Activated CD4-positive, alpha-beta memory T cell treated with anti-CD3 and anti-CD28 coated beads for 36 hours (primary cell): Measurements from ENCODE around the gene KIF18A. TPM values are rescaled to one million over a fixed set of nuclear protein-coding genes. Genes with fewer than 3 reads are reported as not detected.

Experiments used
- CTCF ChIA-PET: fragments of 350-600 bp; sonication (Branson Sonifier 250); formaldehyde crosslinking; loops from one replicate; lab custom pipeline; 2021; ENCODE audit warnings: antibody characterized with exemption, inconsistent platforms; lab: Charles Lee
- POLR2A ChIA-PET: fragments of 350-600 bp; sonication (Branson Sonifier 250); formaldehyde crosslinking; loops from one replicate; lab custom pipeline; 2021; ENCODE audit warnings: antibody characterized with exemption; lab: Charles Lee
- DNase-seq: peaks from one replicate; pipeline ENCODE4 v3.0.0-alpha.2; 2020
- H3K27ac Mint-ChIP-seq: one replicate; pipeline ENCODE4 v1.8.0; 2021; ENCODE audit warnings: mixed read lengths
- H3K27me3 Mint-ChIP-seq: one replicate; pipeline ENCODE4 v1.8.0; 2021; ENCODE audit warnings: mixed read lengths
- H3K36me3 Mint-ChIP-seq: one replicate; pipeline ENCODE4 v1.8.0; 2021; ENCODE audit warnings: mixed read lengths
- H3K4me1 Mint-ChIP-seq: one replicate; pipeline ENCODE4 v1.8.0; 2021; ENCODE audit warnings: low read depth, mixed read lengths
- H3K4me3 Mint-ChIP-seq: one replicate; pipeline ENCODE4 v1.8.0; 2021; ENCODE audit warnings: mild to moderate bottlenecking, mixed read lengths
- H3K9me3 Mint-ChIP-seq: one replicate; pipeline ENCODE4 v1.8.0; 2021; ENCODE audit warnings: mixed read lengths
- intact Hi-C: fragments of 100-400 bp; cut with micrococcal nuclease; formaldehyde crosslinking; loops from one replicate; pipeline ENCODE4 v1.15.1; 2023
- total RNA-seq, 2 experiments: library from RNA; stranded (reverse); gene quantifications; one replicate each; pipeline ENCODE4 v1.2.3, GENCODE V29; 2021

The KIF18A gene
- total RNA-seq, 2 experiments from 2014 or later = 26.4 to 27.3 TPM

DNA sequence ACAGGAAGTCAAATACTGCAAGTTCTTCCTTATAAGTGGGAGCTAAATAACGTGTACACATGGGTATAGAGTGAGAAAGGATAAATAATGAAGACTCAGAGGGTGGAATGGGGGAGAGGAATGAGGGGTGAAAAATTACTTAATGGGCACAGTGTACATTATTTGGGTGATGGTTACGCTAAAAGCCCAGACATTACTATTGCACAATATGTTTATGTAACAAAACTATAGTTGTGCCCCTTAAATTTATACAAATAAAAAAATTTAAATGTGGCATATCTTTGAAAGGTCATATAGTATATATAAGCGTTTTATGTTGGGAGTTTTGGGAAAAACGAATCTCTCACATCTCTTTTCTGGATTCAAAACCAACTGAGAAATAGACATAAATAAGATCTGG, 96.1 kb downstream of the KIF18A start:
- Mint-ChIP-seq H3K4me3 (no peak overlapping the region), H3K9me3 (no peaks in the 10 kb centered on the region), H3K4me1 (no peaks in the 10 kb centered on the region), H3K36me3 (no peaks in the 10 kb centered on the region), H3K27me3 (no peaks in the 10 kb centered on the region), H3K27ac (no peak overlapping the region)
- DNase-seq = no peak
- intact Hi-C loops = no loop called here
- ChIA-PET CTCF (no interaction called here), POLR2A (no interaction called here)

DNA sequence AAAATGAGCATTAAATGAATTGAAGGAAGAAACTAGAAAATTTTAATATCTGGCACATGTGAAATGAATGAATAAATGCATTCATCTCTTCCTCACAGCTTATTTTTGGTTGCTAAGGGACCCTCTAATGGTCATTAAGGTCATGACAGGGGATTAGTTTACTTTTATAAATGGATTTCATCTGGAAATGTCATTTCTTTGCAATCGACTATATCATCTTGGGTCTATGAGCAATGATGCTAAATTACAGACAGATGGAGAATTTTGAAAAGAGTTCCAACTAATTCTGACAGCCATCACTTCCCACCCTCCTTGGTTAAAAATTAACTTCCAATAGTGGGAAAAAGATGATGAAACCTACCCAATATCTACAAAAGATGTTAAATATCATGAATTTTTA, 98.0 kb downstream of the KIF18A start:
- H3K4me1 Mint-ChIP-seq = no peaks in the 10 kb centered on the region
- no peak overlapping the region for H3K4me3 Mint-ChIP-seq
- no peaks in the 10 kb centered on the region for H3K27me3 Mint-ChIP-seq
- H3K27ac Mint-ChIP-seq = no peak overlapping the region
- POLR2A ChIA-PET = no interaction called here
- DNase-seq = no peak
- intact Hi-C loops = no loop called here
- H3K9me3 Mint-ChIP-seq = no peaks in the 10 kb centered on the region
- H3K36me3 Mint-ChIP-seq = no peaks in the 10 kb centered on the region
- CTCF ChIA-PET = no interaction called here

DNA sequence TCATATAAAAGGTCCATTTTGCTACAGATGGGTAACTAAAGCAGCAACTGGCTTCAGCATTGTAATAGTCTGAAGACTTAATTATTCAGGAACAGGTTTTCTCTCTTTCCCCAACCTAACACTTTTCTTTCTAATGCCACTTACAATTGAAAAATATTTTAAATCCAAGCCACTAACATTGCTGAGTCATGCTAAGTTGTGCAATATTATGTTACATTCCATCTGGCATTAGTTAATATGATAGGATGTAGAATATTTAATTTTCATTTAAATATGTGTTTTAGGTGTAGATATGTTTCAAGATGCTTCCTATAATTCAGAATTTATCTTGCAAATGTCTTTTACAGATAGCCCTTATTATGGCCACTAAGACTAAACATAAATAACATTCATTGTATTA, 98.6 kb downstream of the KIF18A start:
- intact Hi-C loops = no loop called here
- POLR2A ChIA-PET = no interaction called here
- CTCF ChIA-PET = no interaction called here
- Mint-ChIP-seq H3K4me1 (no peaks in the 10 kb centered on the region), H3K4me3 (no peak overlapping the region), H3K27ac (no peak overlapping the region), H3K36me3 (no peaks in the 10 kb centered on the region), H3K9me3 (no peaks in the 10 kb centered on the region), H3K27me3 (no peaks in the 10 kb centered on the region)
- no peak for DNase-seq

DNA sequence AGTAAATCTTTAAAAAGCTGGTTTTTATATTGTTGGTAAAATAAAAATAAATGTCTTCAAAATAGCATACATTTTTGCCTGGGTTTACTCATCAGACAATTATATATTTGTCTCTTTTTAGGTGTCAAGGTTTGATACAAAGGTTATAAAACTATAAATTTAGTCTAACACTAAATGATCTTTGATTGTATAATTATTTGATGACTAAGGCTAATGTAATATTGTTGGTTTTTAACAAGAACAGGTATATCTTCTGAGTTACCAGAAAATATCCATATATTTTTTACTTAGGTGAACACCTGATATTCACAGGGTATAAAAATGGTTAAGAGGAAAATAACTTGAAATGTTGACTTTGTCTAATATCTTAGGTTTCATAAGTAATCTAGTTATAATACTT, 104.3 kb downstream of the KIF18A start:
- Mint-ChIP-seq H3K4me1 (no peaks in the 10 kb centered on the region), H3K4me3 (no peak overlapping the region), H3K27ac (no peak overlapping the region), H3K36me3 (peaks cover 9% of the 10 kb centered on the region), H3K27me3 (no peaks in the 10 kb centered on the region), H3K9me3 (peaks cover 33% of the 10 kb centered on the region)
- ChIA-PET POLR2A (no interaction called here), CTCF (no interaction called here)
- DNase-seq = no peak
- intact Hi-C loops = no loop called here

GRCh38 chr11:27998552-27998951, 109.4 kb downstream of the KIF18A start:
- Mint-ChIP-seq H3K4me1 (no peaks in the 10 kb centered on the region), H3K4me3 (no peak overlapping the region)
- intact Hi-C loops = no loop called here

DNA sequence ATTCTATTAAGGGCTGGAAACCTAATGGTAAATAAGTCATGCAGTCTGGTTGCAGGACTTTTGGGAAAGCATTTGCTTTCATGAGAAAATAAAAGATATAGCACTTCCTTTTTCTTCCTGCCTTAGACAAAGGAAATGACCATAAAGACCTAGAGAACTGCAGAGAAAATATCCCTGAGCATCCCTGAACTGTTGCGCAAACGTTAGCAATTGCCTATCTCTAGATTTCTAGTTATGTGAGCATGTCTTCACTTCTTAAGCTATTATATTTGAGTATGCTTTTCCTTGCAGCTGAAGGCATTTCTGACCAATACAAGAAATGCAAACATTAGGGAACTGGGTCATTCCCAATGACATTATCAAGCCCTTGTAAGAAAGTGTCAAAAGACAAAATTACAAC, 110.6 kb downstream of the KIF18A start:
- POLR2A ChIA-PET = no interaction called here
- CTCF ChIA-PET = no interaction called here
- no peak overlapping the region for H3K27ac Mint-ChIP-seq

More at GRCh38 chr11:27998552-27998951, 109.4 kb downstream of the KIF18A start:
- DNase-seq = no peak
- Mint-ChIP-seq H3K27ac (no peak overlapping the region), H3K27me3 (no peaks in the 10 kb centered on the region), H3K36me3 (peaks cover 9% of the 10 kb centered on the region), H3K9me3 (peaks cover 33% of the 10 kb centered on the region)
- ChIA-PET CTCF (no interaction called here), POLR2A (no interaction called here)

GRCh38 chr11:27996066-27996465, 111.9 kb downstream of the KIF18A start:
- DNase-seq = no peak
- intact Hi-C loops = no loop called here
- no peak overlapping the region for H3K4me3 Mint-ChIP-seq
- H3K36me3 Mint-ChIP-seq = no peaks in the 10 kb centered on the region
- no peak overlapping the region for H3K27ac Mint-ChIP-seq
- ChIA-PET CTCF (no interaction called here), POLR2A (no interaction called here)
- H3K4me1 Mint-ChIP-seq = no peaks in the 10 kb centered on the region
- peaks cover 13% of the 10 kb centered on the region for H3K9me3 Mint-ChIP-seq
- H3K27me3 Mint-ChIP-seq = no peaks in the 10 kb centered on the region

More for the DNA sequence above, 110.6 kb downstream of the KIF18A start:
- H3K27me3 Mint-ChIP-seq = no peaks in the 10 kb centered on the region
- intact Hi-C loops = no loop called here
- no peaks in the 10 kb centered on the region for H3K4me1 Mint-ChIP-seq
- no peak for DNase-seq
- no peak overlapping the region for H3K4me3 Mint-ChIP-seq
- H3K9me3 Mint-ChIP-seq = peaks cover 25% of the 10 kb centered on the region
- H3K36me3 Mint-ChIP-seq = peaks cover 6% of the 10 kb centered on the region

DNA sequence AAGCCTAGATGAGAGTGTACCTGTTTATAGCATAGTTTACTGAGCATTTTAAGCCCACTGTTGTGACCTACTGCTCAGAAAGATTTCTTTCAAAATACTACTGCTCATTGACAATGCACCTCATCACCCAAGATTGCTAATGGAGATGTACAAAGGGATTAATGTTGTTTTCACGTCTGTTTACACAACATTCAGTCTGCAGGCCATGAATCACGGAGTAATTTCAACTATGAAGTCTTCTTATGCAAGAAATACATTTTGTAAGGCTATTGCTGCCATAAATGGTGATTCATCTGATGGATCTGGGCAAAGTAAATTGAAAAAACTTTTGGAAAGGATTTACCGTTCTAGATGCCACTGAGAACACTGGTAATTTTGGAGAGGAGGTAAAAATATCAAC, 112.9 kb downstream of the KIF18A start:
- H3K9me3 Mint-ChIP-seq = peaks cover 10% of the 10 kb centered on the region
- no peaks in the 10 kb centered on the region for H3K27me3 Mint-ChIP-seq
- H3K27ac Mint-ChIP-seq = no peak overlapping the region

DNA sequence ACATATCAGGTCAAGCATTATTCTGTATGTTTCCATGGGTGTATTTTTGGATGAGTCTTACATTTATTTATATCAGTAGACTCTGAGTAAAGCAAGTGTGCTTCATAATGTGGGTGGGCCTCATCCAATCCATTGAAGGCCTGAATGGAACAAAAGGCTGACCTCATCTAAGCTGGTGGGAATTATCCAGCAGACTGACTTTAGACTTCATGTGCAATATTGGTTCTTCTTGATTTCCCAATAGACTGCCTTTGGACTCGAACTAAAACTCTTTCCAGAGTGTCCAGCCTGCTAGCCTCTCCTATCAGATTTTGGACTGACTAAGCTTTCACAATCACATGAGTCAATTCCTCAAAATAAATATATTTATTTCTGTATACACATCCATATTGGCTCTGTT, 116.2 kb downstream of the KIF18A start:
- no peak overlapping the region for H3K4me3 Mint-ChIP-seq
- H3K9me3 Mint-ChIP-seq = no peaks in the 10 kb centered on the region
- H3K36me3 Mint-ChIP-seq = no peaks in the 10 kb centered on the region
- POLR2A ChIA-PET = no interaction called here
- H3K27ac Mint-ChIP-seq = no peak overlapping the region
- H3K4me1 Mint-ChIP-seq = peaks cover 2% of the 10 kb centered on the region
- intact Hi-C loops = no loop called here
- DNase-seq = no peak
- H3K27me3 Mint-ChIP-seq = no peaks in the 10 kb centered on the region
- CTCF ChIA-PET = no interaction called here

More for the DNA sequence above, 112.9 kb downstream of the KIF18A start:
- Mint-ChIP-seq H3K36me3 (no peaks in the 10 kb centered on the region), H3K4me1 (no peaks in the 10 kb centered on the region), H3K4me3 (no peak overlapping the region)
- no peak for DNase-seq
- ChIA-PET CTCF (no interaction called here), POLR2A (no interaction called here)
- intact Hi-C loops = no loop called here

- CTCF ChIA-PET = no interaction called here
- Mint-ChIP-seq H3K27me3 (peaks cover 1% of the 10 kb centered on the region), H3K27ac (no peak overlapping the region), H3K4me3 (no peak overlapping the region), H3K4me1 (no peaks in the 10 kb centered on the region), H3K9me3 (no peaks in the 10 kb centered on the region), H3K36me3 (no peaks in the 10 kb centered on the region)
- no peak for DNase-seq
- POLR2A ChIA-PET = no interaction called here
- intact Hi-C loops = no loop called here
Observed at GRCh38 chr11:27977527-27977926, 130.4 kb downstream of the KIF18A start.

GRCh38 chr11:27977031-27977430, 130.9 kb downstream of the KIF18A start:
- no peak for DNase-seq
- intact Hi-C loops = no loop called here
- H3K36me3 Mint-ChIP-seq = no peaks in the 10 kb centered on the region

DNA sequence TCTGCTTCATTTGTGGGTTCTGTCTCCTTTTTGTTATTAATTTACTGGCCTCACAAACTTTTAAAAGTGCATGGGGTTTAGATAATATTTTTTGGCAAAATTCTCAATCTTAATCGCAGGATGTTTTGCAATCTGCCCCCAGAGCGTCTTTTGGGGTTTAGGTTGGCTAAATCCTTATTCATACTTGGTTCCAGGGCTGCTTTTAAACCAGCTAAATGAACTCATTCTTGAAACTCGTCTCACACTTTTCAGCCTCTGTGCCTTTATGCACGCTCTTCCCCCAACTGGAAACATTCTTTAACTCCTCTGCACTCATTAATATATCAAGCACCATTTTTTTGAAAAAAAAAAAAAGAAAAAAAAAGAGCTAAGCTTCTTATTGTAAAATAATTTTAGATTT, 131.7 kb downstream of the KIF18A start:
- no peaks in the 10 kb centered on the region for H3K9me3 Mint-ChIP-seq
- H3K27me3 Mint-ChIP-seq = peaks cover 1% of the 10 kb centered on the region
- no peak overlapping the region for H3K4me3 Mint-ChIP-seq
- H3K36me3 Mint-ChIP-seq = no peaks in the 10 kb centered on the region
- H3K27ac Mint-ChIP-seq = no peak overlapping the region
- CTCF ChIA-PET = no interaction called here
- no peaks in the 10 kb centered on the region for H3K4me1 Mint-ChIP-seq
- intact Hi-C loops = no loop called here
- DNase-seq = no peak
- POLR2A ChIA-PET = no interaction called here

More at GRCh38 chr11:27977031-27977430, 130.9 kb downstream of the KIF18A start:
- H3K4me3 Mint-ChIP-seq = no peak overlapping the region
- no peak overlapping the region for H3K27ac Mint-ChIP-seq
- CTCF ChIA-PET = no interaction called here
- no peaks in the 10 kb centered on the region for H3K9me3 Mint-ChIP-seq
- no peaks in the 10 kb centered on the region for H3K4me1 Mint-ChIP-seq
- POLR2A ChIA-PET = no interaction called here
- peaks cover 1% of the 10 kb centered on the region for H3K27me3 Mint-ChIP-seq

DNA sequence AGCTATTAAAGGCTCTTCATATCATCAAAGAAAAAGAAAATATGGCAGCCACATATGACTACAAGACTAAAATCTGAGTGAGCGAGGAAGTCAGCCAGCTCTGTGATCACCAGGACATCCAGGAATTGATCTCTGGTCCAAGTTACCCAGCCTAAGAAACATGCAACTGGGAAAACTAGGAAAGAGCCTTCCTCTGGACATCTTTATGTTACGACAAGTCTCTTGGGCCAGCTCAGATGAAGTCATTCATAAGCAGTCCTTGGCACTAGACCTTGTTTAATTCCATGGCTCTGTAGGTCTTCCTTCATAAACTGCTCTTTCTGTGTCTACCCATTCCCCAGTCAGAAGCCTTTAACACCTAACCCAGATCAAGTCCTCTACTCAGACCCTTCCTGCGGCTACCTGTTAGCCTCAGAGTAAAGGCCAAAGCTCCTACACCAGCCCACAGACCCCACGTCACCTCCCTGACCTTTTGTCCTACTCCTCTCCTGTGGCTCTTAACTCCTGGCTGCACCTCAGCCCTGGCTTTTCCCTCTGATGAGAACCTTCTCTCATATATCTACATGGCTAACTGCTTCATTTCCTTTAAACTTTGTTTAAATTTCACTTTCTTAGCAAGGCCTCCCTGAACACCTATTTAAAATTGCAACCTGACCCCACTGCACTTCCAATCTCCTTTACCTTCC, 134.0 kb downstream of the KIF18A start:
- CTCF ChIA-PET = no interaction called here
- no peak overlapping the region for H3K4me3 Mint-ChIP-seq
- DNase-seq = no peak
- intact Hi-C loops = no loop called here
- no peaks in the 10 kb centered on the region for H3K4me1 Mint-ChIP-seq
- no peaks in the 10 kb centered on the region for H3K9me3 Mint-ChIP-seq
- POLR2A ChIA-PET = no interaction called here
- no peaks in the 10 kb centered on the region for H3K27me3 Mint-ChIP-seq
- H3K27ac Mint-ChIP-seq = no peak overlapping the region
- H3K36me3 Mint-ChIP-seq = no peaks in the 10 kb centered on the region
